Nephron progenitor cell (in vitro differentiated cells): ENCODE results near the gene MCCD1.

Experiments used
- DNase-seq: peaks from one replicate; pipeline ENCODE4 v3.0.0; 2021
- H3K27ac Mint-ChIP-seq: 2 replicates; pipeline ENCODE4 v1.8.0; 2021; ENCODE audit warnings: mild to moderate bottlenecking, moderate library complexity, mixed read lengths
- H3K27me3 Mint-ChIP-seq: 2 replicates; pipeline ENCODE4 v1.8.0; 2021; ENCODE audit warnings: mild to moderate bottlenecking, low read depth, mixed read lengths; ENCODE audit not compliant: poor library complexity
- H3K36me3 Mint-ChIP-seq: 2 replicates; pipeline ENCODE4 v1.8.0; 2021; ENCODE audit warnings: low read depth, mixed read lengths
- H3K4me1 Mint-ChIP-seq: 2 replicates; pipeline ENCODE4 v1.8.0; 2021; ENCODE audit warnings: mixed read lengths
- H3K4me3 Mint-ChIP-seq: 2 replicates; pipeline ENCODE4 v1.8.0; 2021; ENCODE audit warnings: mild to moderate bottlenecking, moderate library complexity, mixed read lengths
- H3K9me3 Mint-ChIP-seq: 2 replicates; pipeline ENCODE4 v1.8.0; 2021; ENCODE audit warnings: mild to moderate bottlenecking, moderate library complexity, mixed read lengths
- TF ChIP-seq, protein P1 (sequence below): fragments of 200-600 bp; sonication (generic); IDR thresholded peaks from 2 replicates; pipeline ENCODE4 v1.5.0; 2021; ENCODE audit warnings: antibody characterized with exemption

The MCCD1 gene

DNA sequence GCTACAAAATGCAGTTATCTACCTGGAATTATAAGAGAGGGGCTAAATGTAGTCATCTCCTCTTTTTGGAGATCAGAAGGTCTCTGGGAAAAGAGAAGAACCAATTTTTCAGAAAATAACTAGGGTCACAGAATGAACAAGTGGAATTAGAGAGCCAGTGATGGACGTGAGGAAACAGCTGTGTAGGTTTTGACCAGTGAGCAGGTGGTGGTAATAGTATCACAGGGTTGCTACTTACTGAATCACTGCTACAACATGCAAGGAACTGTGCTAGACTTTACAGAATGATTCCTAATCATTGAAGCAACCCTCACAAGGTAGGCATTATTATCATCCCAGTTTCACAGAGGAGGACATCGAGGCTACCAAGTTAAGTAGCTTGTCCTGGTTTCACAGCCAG, 15.9 kb downstream of the MCCD1 start:
- Mint-ChIP-seq H3K27ac (no peak overlapping the region), H3K4me3 (peak overlapping the region; percentile 83), H3K36me3 (peaks cover 32% of the 10 kb centered on the region), H3K27me3 (peaks cover 3% of the 10 kb centered on the region), H3K4me1 (peaks cover 74% of the 10 kb centered on the region), H3K9me3 (no peaks in the 10 kb centered on the region)
- DNase-seq: no peak
- TF ChIP-seq, protein P1, sequence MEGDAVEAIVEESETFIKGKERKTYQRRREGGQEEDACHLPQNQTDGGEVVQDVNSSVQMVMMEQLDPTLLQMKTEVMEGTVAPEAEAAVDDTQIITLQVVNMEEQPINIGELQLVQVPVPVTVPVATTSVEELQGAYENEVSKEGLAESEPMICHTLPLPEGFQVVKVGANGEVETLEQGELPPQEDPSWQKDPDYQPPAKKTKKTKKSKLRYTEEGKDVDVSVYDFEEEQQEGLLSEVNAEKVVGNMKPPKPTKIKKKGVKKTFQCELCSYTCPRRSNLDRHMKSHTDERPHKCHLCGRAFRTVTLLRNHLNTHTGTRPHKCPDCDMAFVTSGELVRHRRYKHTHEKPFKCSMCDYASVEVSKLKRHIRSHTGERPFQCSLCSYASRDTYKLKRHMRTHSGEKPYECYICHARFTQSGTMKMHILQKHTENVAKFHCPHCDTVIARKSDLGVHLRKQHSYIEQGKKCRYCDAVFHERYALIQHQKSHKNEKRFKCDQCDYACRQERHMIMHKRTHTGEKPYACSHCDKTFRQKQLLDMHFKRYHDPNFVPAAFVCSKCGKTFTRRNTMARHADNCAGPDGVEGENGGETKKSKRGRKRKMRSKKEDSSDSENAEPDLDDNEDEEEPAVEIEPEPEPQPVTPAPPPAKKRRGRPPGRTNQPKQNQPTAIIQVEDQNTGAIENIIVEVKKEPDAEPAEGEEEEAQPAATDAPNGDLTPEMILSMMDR: no peak

DNA sequence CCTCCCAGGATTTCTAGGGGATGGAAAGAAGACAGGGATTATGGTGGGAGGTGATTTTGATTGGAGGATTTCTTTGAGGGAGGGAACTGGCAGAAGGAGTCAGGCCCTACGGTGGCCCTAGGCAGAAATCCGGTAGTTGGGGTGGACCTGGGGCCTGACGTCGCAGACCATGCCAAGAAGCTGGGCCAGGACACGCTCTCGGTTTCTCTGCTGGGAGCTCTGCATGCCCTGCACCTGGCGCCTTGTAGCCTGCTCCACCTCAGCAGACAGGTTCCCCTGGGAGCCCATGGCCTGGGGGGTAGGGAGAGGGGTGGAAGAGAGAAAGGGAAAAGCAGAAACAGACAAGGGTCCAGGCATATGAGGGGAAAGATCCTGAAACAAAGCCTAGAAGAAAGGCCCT, 16.5 kb downstream of the MCCD1 start:
- H3K27me3 Mint-ChIP-seq: peaks cover 3% of the 10 kb centered on the region
- DNase-seq: no peak
- H3K4me1 Mint-ChIP-seq: peaks cover 68% of the 10 kb centered on the region
- H3K9me3 Mint-ChIP-seq: no peaks in the 10 kb centered on the region
- H3K36me3 Mint-ChIP-seq: peaks cover 31% of the 10 kb centered on the region
- TF ChIP-seq, protein P1: no peak
- peak overlapping the region; percentile 83 for H3K4me3 Mint-ChIP-seq
- no peak overlapping the region for H3K27ac Mint-ChIP-seq

DNA sequence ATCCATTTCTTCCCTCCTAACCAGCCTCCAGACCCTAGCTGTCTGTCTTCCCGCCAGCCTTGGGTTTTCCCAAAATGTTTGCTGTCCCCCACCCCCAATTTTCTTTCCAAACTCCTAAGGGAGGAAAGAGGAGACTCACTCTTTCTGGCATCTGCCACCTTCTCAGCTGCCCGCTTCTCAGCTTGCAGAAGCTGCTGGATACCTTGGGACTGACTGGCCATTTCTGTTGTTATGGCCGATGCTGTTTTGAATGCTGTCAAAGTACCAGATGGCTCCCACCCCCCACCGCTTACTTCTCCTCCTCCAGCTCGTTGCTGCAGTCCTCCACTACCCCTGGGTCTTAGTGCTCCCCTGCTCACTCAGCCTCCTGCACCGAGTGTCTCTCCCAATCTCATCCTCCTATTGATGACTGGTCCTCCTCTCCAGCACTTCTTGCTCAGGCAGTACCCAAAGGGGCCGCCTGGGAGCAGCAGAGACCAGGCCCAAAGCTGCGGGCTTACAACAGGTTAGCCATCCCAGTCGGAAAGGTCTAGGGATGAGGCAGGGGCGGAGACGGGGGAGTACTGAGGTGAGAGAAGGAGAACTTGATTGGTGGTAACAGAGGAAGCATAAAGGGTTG, 17.7 kb downstream of the MCCD1 start, which contains the start of gene ATP6V1G2:
TSS of gene ATP6V1G2 (minus strand) at position 270 of the 619 bp plus-strand sequence. CDS start at position 221, 49 bp downstream.
- TF ChIP-seq, protein P1: peak; percentile 90
- peak within 1 kb of the TSS; percentile 83 for H3K4me3 Mint-ChIP-seq
- H3K9me3 Mint-ChIP-seq: no peaks in the 10 kb centered on the region
- peaks cover 3% of the 10 kb centered on the region for H3K27me3 Mint-ChIP-seq
- H3K36me3 Mint-ChIP-seq: peaks cover 28% of the 10 kb centered on the region
- peaks cover 58% of the 10 kb centered on the region for H3K4me1 Mint-ChIP-seq
- peak within 1 kb of the TSS; percentile 44 for H3K27ac Mint-ChIP-seq
- peak; percentile 92 for DNase-seq

DNA sequence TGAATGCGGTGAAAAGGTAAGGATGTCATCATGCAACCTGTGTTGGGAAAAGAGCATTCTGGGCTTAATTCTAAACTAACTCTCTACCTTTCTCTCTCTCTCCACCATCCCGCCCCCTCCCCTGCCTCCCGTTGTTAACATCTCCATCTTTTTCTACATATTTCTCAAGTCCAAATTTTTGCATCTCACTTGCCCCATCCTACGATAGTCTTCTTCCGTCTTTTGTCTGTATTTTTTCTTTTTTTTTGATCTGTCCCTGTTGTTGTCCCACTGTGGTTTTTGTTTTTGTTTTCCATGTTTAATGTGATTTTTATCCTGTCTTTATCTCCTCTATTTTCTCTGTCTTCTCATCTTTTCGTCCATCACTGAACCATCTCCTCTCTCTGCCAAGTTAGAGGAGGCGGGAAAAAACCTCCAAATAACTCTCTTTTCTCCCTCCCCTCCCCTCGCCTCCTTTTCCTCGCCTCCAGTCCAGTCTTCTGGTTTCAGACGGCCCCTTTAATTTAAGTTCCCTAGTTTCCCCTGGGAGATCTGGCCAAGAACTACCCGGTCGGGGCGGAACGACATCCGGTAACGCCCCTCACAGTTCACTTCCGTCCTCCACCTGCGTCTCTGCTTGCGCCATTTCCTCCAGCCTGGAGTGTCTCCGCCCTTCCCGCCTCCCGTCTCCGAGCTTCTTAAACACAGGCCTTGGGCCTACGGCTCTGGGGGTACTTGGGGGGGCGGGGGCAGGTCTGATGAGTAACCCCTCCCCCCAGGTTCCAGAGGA, 18.4 kb downstream of the MCCD1 start, which contains the start of gene NFKBIL1:
TSS of gene NFKBIL1 (plus strand) at position 651 of the 769 bp plus-strand sequence. CDS start at position 738, 87 bp downstream.
- DNase-seq: peak; percentile 87
- peaks cover 3% of the 10 kb centered on the region for H3K27me3 Mint-ChIP-seq
- H3K4me1 Mint-ChIP-seq: peaks cover 58% of the 10 kb centered on the region

DNA sequence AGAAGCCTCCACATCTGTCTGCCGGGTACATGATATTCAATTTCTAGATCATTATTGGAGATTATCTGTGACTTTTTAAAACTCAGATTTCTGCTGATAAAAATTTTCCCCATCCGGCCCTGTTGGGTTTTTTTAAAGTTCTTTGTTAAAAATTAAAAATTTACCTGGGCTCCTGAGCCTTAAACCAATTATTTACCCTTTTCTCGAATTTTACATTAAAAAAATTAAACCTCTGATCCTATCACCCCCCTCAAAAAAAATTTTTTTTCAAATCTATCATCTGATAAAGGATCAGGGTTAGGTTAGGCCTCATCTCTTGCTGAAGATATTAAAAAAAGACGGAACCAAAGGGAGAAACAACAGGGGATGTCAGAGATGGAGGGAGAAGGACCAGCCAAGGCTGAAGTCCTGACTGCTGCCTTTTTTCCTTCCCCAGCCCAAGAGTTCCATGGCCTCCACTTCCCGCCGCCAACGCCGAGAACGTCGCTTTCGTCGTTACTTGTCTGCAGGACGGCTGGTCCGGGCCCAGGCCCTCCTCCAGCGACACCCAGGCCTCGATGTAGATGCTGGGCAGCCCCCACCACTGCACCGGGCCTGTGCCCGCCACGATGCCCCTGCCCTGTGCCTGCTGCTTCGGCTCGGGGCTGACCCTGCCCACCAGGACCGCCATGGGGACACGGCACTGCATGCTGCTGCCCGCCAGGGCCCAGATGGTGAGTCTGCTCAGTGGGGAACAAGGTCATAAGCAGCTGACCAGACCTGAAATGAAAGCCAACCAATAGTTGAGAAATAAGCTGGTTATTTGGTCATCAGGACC, 19.2 kb downstream of the MCCD1 start:
- peaks cover 3% of the 10 kb centered on the region for H3K27me3 Mint-ChIP-seq
- peaks cover 30% of the 10 kb centered on the region for H3K36me3 Mint-ChIP-seq
- peak overlapping the region; percentile 83 for H3K4me3 Mint-ChIP-seq
- H3K27ac Mint-ChIP-seq: peak overlapping the region; percentile 78
- TF ChIP-seq, protein P1: no peak
- H3K4me1 Mint-ChIP-seq: peaks cover 51% of the 10 kb centered on the region
- H3K9me3 Mint-ChIP-seq: no peaks in the 10 kb centered on the region
- DNase-seq: peak; percentile 21

More for the DNA sequence above, 18.4 kb downstream of the MCCD1 start, which contains the start of gene NFKBIL1:
- peaks cover 30% of the 10 kb centered on the region for H3K36me3 Mint-ChIP-seq
- H3K4me3 Mint-ChIP-seq: peak within 1 kb of the TSS; percentile 83
- no peaks in the 10 kb centered on the region for H3K9me3 Mint-ChIP-seq
- TF ChIP-seq, protein P1: no peak
- H3K27ac Mint-ChIP-seq: peak within 1 kb of the TSS; percentile 78
